Activated naive CD4-positive, alpha-beta T cell treated with anti-CD3 and anti-CD28 coated beads, Interleukin-2, amount 10 ng/mL, durations not matched to agents 7 days and 5 days (primary cell): ENCODE results near the gene MED27.

ENCODE experiments used
- CTCF ChIA-PET: fragments of 350-600 bp; sonication (Branson Sonifier 250); formaldehyde crosslinking; loops from one replicate; lab custom pipeline; 2021; ENCODE audit warnings: antibody characterized with exemption; lab: Charles Lee
- DNase-seq: peaks from one replicate; pipeline ENCODE4 v3.0.0-alpha.2; 2020
- H3K27ac Mint-ChIP-seq: one replicate; pipeline ENCODE4 v1.8.0; 2021; ENCODE audit warnings: mild to moderate bottlenecking, moderate library complexity, mixed read lengths
- H3K27me3 Mint-ChIP-seq: one replicate; pipeline ENCODE4 v1.8.0; 2021; ENCODE audit warnings: mild to moderate bottlenecking, mixed read lengths
- H3K36me3 Mint-ChIP-seq: one replicate; pipeline ENCODE4 v1.8.0; 2021; ENCODE audit warnings: mixed read lengths
- H3K4me1 Mint-ChIP-seq: one replicate; pipeline ENCODE4 v1.8.0; 2021; ENCODE audit warnings: mixed read lengths
- H3K4me3 Mint-ChIP-seq: one replicate; pipeline ENCODE4 v1.8.0; 2021; ENCODE audit warnings: mild to moderate bottlenecking, moderate library complexity, mixed read lengths
- H3K9me3 Mint-ChIP-seq: one replicate; pipeline ENCODE4 v1.8.0; 2021; ENCODE audit warnings: mixed read lengths

Gene MED27

GRCh38 chr9:131873891-131874440 is 205.7 kb downstream of the MED27 start:
- Mint-ChIP-seq H3K36me3 (no peaks in the 10 kb centered on the region), H3K9me3 (no peaks in the 10 kb centered on the region), H3K27me3 (no peaks in the 10 kb centered on the region), H3K4me1 (peaks cover 19% of the 10 kb centered on the region), H3K27ac (no peak overlapping the region), H3K4me3 (no peak overlapping the region)
- CTCF ChIA-PET, result no interaction called here
- no peak for DNase-seq

- no peak for DNase-seq
- no peaks in the 10 kb centered on the region for H3K27me3 Mint-ChIP-seq
- no peak overlapping the region for H3K4me3 Mint-ChIP-seq
- CTCF ChIA-PET, result no interaction called here
- no peaks in the 10 kb centered on the region for H3K9me3 Mint-ChIP-seq
- H3K27ac Mint-ChIP-seq, result no peak overlapping the region
- H3K36me3 Mint-ChIP-seq, result no peaks in the 10 kb centered on the region
- H3K4me1 Mint-ChIP-seq, result peaks cover 19% of the 10 kb centered on the region
Observed at GRCh38 chr9:131873335-131873734, 206.3 kb downstream of the MED27 start.

GRCh38 chr9:131872702-131873101 is 207.0 kb downstream of the MED27 start:
- CTCF ChIA-PET, result interaction anchor here (0.6 kb wide), 1 partner anchor 113 kb away, joined by 3 read pairs; no protein-coding TSS in a partner anchor
- Mint-ChIP-seq H3K9me3 (no peaks in the 10 kb centered on the region), H3K36me3 (no peaks in the 10 kb centered on the region), H3K4me3 (no peak overlapping the region), H3K4me1 (peaks cover 19% of the 10 kb centered on the region), H3K27me3 (no peaks in the 10 kb centered on the region), H3K27ac (no peak overlapping the region)
- no peak for DNase-seq

- CTCF ChIA-PET, result no interaction called here
- no peaks in the 10 kb centered on the region for H3K36me3 Mint-ChIP-seq
- H3K27me3 Mint-ChIP-seq, result no peaks in the 10 kb centered on the region
- H3K9me3 Mint-ChIP-seq, result no peaks in the 10 kb centered on the region
- H3K4me3 Mint-ChIP-seq, result no peak overlapping the region
- no peak overlapping the region for H3K27ac Mint-ChIP-seq
- DNase-seq, result no peak
- H3K4me1 Mint-ChIP-seq, result peaks cover 16% of the 10 kb centered on the region
Observed at GRCh38 chr9:131872006-131872405, 207.7 kb downstream of the MED27 start.

DNA sequence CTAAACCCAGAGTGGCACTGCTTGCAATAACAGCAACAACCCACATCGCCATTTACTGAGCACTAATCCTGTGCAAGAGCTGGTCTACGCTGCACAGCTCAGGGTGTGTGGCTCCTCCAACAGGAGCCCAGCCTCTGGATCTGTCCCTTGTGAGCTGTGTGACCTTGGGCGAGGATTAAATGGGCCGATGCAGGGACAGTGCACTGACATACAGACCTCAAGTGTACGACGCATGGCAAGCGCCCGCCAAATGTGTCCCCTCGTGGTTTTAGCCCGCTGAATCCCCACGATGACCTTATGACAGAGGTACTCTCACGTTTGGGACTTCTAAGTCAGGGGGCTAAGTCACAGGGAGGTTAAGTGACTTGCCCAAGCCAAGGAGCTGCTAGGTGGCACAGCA is 209.5 kb downstream of the MED27 start:
- no peaks in the 10 kb centered on the region for H3K36me3 Mint-ChIP-seq
- H3K27ac Mint-ChIP-seq, result no peak overlapping the region
- H3K4me1 Mint-ChIP-seq, result peaks cover under 1% of the 10 kb centered on the region
- no peaks in the 10 kb centered on the region for H3K9me3 Mint-ChIP-seq
- CTCF ChIA-PET, result no interaction called here
- no peaks in the 10 kb centered on the region for H3K27me3 Mint-ChIP-seq
- no peak for DNase-seq
- H3K4me3 Mint-ChIP-seq, result no peak overlapping the region

- Mint-ChIP-seq H3K36me3 (no peaks in the 10 kb centered on the region), H3K4me3 (no peak overlapping the region), H3K4me1 (no peaks in the 10 kb centered on the region), H3K27me3 (no peaks in the 10 kb centered on the region), H3K27ac (no peak overlapping the region), H3K9me3 (no peaks in the 10 kb centered on the region)
- no peak for DNase-seq
- CTCF ChIA-PET, result no interaction called here
Observed at GRCh38 chr9:131869348-131869747, 210.3 kb downstream of the MED27 start.

- no peaks in the 10 kb centered on the region for H3K27me3 Mint-ChIP-seq
- H3K27ac Mint-ChIP-seq, result no peak overlapping the region
- DNase-seq, result no peak
- CTCF ChIA-PET, result no interaction called here
- no peaks in the 10 kb centered on the region for H3K4me1 Mint-ChIP-seq
- no peaks in the 10 kb centered on the region for H3K9me3 Mint-ChIP-seq
- no peak overlapping the region for H3K4me3 Mint-ChIP-seq
- no peaks in the 10 kb centered on the region for H3K36me3 Mint-ChIP-seq
Observed at GRCh38 chr9:131868766-131869165, 210.9 kb downstream of the MED27 start.

DNA sequence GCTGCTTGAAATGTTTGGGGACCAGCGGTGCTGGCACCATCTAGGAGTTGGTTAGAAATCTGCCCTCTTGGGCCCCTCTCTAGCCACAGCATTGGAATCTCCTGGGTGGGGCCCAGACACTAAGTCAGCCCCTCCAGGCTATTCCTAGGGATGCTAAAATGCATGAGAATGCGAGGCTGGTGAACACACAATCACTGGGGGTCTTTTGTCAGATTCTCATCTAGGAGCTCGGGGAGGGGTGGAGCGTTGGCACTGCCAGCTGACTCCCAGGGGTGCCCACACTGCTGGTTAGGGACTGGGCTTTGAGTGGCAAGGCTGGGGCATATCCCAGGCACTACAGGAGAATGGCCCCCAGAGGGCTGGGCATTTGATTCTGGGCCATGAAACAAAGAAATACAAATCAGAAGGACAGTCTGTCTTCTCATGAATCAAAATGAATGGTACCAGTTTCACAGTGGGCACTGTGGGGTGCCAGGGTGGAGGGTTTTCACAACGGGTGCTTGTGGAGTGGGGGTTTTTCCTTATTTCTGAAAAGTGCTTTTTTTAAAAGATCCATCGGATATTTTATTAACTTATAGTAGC is 212.0 kb downstream of the MED27 start:
- H3K27me3 Mint-ChIP-seq, result no peaks in the 10 kb centered on the region
- no peaks in the 10 kb centered on the region for H3K4me1 Mint-ChIP-seq
- H3K36me3 Mint-ChIP-seq, result no peaks in the 10 kb centered on the region
- no peak overlapping the region for H3K4me3 Mint-ChIP-seq
- CTCF ChIA-PET, result no interaction called here
- no peak for DNase-seq
- H3K27ac Mint-ChIP-seq, result no peak overlapping the region
- H3K9me3 Mint-ChIP-seq, result no peaks in the 10 kb centered on the region

DNA sequence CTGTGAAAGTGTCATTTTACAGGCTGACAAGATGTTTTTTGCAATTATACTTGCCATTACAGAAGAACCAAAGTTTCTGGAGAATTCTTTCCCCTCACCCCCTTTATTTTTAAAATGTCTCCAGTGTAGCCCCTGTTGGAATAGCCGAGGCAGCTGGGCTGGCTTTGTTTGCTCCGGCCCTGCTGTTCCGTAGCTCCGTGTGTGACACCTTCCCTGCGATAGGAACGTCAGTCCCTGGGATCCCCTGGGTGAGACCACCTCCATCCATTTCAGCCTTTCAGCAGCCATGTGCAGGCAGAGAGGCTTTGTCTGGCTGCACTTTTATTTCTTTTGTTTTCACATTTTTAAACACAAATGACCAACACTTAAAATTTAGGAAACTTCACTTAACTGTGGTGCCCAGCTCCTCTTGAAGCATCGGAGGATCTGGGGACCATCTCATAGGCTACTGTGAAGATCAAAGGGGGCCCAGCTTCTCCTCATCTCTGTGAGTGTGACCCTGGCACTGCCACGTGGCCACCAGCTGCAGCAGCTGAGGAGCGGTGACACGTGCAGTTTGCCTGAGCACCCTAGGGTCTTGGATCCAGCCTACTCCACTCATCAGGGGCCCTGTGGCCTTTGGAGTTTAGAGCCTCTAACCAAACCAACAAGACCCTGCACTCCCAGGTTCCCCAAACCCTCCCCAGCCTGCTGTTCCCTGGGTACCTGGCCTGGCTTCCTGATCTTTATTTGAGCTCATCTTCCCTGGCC is 214.0 kb downstream of the MED27 start:
- Mint-ChIP-seq H3K27me3 (no peaks in the 10 kb centered on the region), H3K4me3 (no peak overlapping the region), H3K9me3 (no peaks in the 10 kb centered on the region), H3K27ac (no peak overlapping the region), H3K36me3 (no peaks in the 10 kb centered on the region), H3K4me1 (no peaks in the 10 kb centered on the region)
- DNase-seq, result no peak
- CTCF ChIA-PET, result no interaction called here

DNA sequence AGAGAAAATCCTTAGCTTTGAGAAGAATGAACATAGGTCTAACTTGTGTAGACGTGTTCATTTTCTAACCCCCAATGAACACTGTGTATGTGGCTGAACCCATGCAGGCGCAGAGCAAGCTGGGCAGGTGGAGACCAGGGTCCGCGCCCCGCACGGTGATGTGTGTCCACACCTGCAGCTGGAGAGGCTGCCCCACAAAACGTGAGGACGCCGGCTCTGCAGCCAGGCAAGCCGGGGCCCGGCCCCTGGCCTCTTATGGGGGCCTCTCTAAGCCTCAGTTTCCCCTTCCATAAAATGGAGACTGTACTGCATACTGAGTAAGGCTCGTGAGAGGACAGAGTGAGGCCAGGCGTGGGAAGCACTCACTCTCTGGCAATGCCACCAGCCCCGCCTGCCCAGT is 215.1 kb downstream of the MED27 start:
- no peak for DNase-seq
- Mint-ChIP-seq H3K27ac (no peak overlapping the region), H3K4me1 (no peaks in the 10 kb centered on the region), H3K27me3 (no peaks in the 10 kb centered on the region), H3K36me3 (no peaks in the 10 kb centered on the region), H3K9me3 (no peaks in the 10 kb centered on the region), H3K4me3 (no peak overlapping the region)
- CTCF ChIA-PET, result no interaction called here

- Mint-ChIP-seq H3K27ac (no peak overlapping the region), H3K9me3 (no peaks in the 10 kb centered on the region), H3K27me3 (no peaks in the 10 kb centered on the region), H3K4me1 (no peaks in the 10 kb centered on the region), H3K36me3 (no peaks in the 10 kb centered on the region), H3K4me3 (no peak overlapping the region)
- CTCF ChIA-PET, result interaction anchor here (1.4 kb wide), 1 partner anchor 12 kb away, joined by 3 read pairs; no protein-coding TSS in a partner anchor
- no peak for DNase-seq
Observed at GRCh38 chr9:131863306-131863896, 216.3 kb downstream of the MED27 start.

GRCh38 chr9:131862261-131862660 is 217.4 kb downstream of the MED27 start:
- CTCF ChIA-PET, result interaction anchor here (1.4 kb wide), 1 partner anchor 13 kb away, joined by 3 read pairs; no protein-coding TSS in a partner anchor
- DNase-seq, result no peak
- no peak overlapping the region for H3K4me3 Mint-ChIP-seq
- H3K9me3 Mint-ChIP-seq, result no peaks in the 10 kb centered on the region
- no peak overlapping the region for H3K27ac Mint-ChIP-seq
- H3K27me3 Mint-ChIP-seq, result no peaks in the 10 kb centered on the region
- H3K36me3 Mint-ChIP-seq, result no peaks in the 10 kb centered on the region
- no peaks in the 10 kb centered on the region for H3K4me1 Mint-ChIP-seq

DNA sequence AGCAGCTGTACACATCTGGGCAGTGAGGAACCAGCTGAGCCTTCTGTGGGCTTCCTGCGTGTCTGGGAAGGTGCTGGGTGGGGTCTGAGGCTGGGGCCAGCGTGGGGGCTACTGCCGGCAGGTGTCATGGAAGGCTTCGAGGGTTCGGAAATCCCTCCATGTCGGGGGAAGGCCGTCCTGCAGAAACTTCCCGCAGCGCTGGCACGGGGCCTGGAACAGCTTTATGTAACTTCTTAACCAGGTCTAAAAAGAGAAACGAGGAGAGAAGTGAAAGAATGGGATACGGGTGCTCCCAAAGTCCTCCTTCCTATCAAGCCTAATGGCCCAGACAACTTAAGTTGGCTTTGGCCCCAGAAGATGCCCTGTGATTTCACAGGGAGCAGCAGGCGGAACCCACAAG is 219.2 kb downstream of the MED27 start:
- no peak overlapping the region for H3K27ac Mint-ChIP-seq
- no peaks in the 10 kb centered on the region for H3K4me1 Mint-ChIP-seq
- no peaks in the 10 kb centered on the region for H3K27me3 Mint-ChIP-seq
- CTCF ChIA-PET, result no interaction called here
- H3K4me3 Mint-ChIP-seq, result no peak overlapping the region
- H3K9me3 Mint-ChIP-seq, result no peaks in the 10 kb centered on the region
- DNase-seq, result no peak
- no peaks in the 10 kb centered on the region for H3K36me3 Mint-ChIP-seq

GRCh38 chr9:131858147-131858546 is 221.5 kb downstream of the MED27 start:
- Mint-ChIP-seq H3K4me3 (no peak overlapping the region), H3K4me1 (no peaks in the 10 kb centered on the region)
- no peak for DNase-seq

GRCh38 chr9:131856105-131856504 is 223.6 kb downstream of the MED27 start:
- H3K4me3 Mint-ChIP-seq, result no peak overlapping the region
- H3K27me3 Mint-ChIP-seq, result peaks cover 3% of the 10 kb centered on the region
- no peaks in the 10 kb centered on the region for H3K36me3 Mint-ChIP-seq
- H3K9me3 Mint-ChIP-seq, result no peaks in the 10 kb centered on the region
- CTCF ChIA-PET, result no interaction called here
- H3K27ac Mint-ChIP-seq, result no peak overlapping the region
- H3K4me1 Mint-ChIP-seq, result no peaks in the 10 kb centered on the region
- DNase-seq, result no peak

More at GRCh38 chr9:131858147-131858546, 221.5 kb downstream of the MED27 start:
- no peaks in the 10 kb centered on the region for H3K36me3 Mint-ChIP-seq
- no peaks in the 10 kb centered on the region for H3K9me3 Mint-ChIP-seq
- CTCF ChIA-PET, result no interaction called here
- no peak overlapping the region for H3K27ac Mint-ChIP-seq
- peaks cover 3% of the 10 kb centered on the region for H3K27me3 Mint-ChIP-seq
